Measurements from ENCODE around the gene TCEA3. TPM values are rescaled to one million over a fixed set of nuclear protein-coding genes. Genes with fewer than 3 reads are reported as not detected.

Gene TCEA3
- total and polyA plus RNA-seq, 12 donors = 25.1 to 93.0 (median 67.2) TPM

DNA sequence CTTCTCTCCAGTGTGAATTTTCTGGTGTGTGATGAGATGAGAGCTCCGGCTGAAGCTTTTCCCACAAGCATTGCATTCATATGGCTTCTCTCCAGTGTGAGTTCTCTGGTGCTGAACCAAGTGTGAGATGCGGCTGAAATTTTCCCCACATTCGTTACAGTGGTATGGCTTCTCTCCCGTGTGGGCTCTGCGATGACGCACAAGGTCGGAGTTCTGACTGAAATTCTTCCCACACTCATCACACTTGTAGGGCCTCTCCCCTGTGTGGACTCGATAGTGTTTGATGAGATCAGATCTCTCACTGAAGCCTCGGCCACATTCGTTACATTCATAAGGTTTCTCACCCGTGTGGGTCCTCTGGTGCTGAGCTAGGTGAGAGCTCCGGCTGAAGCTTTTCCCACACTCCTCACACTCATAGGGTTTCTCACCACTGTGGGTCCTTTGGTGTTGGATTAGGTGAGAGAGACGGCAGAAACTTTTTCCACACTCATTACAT, 62.3 kb downstream of the TCEA3 start:
- H3K27me3 ChIP-seq = no peaks in the 10 kb centered on the region
- 97 to 98% methylated on average over 13 of the region's 13 CpGs for WGBS, 2 donors
- H3K4me3 ChIP-seq = no peak overlapping the region
- TF ChIP-seq, protein P1, sequence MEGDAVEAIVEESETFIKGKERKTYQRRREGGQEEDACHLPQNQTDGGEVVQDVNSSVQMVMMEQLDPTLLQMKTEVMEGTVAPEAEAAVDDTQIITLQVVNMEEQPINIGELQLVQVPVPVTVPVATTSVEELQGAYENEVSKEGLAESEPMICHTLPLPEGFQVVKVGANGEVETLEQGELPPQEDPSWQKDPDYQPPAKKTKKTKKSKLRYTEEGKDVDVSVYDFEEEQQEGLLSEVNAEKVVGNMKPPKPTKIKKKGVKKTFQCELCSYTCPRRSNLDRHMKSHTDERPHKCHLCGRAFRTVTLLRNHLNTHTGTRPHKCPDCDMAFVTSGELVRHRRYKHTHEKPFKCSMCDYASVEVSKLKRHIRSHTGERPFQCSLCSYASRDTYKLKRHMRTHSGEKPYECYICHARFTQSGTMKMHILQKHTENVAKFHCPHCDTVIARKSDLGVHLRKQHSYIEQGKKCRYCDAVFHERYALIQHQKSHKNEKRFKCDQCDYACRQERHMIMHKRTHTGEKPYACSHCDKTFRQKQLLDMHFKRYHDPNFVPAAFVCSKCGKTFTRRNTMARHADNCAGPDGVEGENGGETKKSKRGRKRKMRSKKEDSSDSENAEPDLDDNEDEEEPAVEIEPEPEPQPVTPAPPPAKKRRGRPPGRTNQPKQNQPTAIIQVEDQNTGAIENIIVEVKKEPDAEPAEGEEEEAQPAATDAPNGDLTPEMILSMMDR (IDR thresholded peaks at IDR 0.05) = no peak
- H3K9me3 ChIP-seq = peaks cover 11 to 85% (median 48%) of the 10 kb centered on the region in 11 donors
- intact Hi-C loops (cut with DNase I) = no loop called here
- H3K27ac ChIP-seq = no peak overlapping the region
- H3K4me1 ChIP-seq = peaks cover 0 to 27% (median 18%) of the 10 kb centered on the region in 9 donors
- peaks cover 25 to 96% (median 82%) of the 10 kb centered on the region in 9 donors for H3K36me3 ChIP-seq
- DNase-seq (no peak), ATAC-seq (no peak)

DNA sequence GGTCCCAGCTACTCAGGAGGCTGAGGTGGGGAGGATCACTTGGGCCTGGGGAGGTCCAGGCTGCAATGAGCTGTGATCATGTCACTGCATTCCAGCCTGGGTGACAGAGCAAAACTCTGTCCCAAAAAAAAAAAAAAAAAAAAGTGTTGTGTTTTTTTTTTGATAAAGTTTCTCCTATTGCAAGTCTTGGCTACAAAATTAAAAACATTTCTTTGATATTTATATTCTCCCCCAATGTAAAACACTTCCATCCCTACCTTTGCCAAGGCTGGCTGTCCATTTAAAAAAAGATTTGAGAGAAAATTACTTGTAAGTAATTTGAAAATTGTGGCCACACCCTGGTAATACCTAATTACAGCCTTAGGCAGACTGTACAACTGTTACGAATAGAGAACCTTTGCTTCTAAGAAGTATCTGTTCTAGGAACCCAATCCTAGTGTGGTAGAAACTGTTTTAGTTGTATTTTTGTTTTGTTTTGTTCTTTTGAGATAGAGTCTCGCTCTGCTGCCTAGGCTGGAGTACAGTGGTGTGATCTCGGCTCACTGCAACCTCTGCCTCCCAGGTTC, 66.2 kb downstream of the TCEA3 start:
- intact Hi-C loops (cut with DNase I) = no loop called here
- no peaks in the 10 kb centered on the region for H3K27me3 ChIP-seq
- 96 to 98% methylated on average over 3 of the region's 3 CpGs for whole genome bisulfite sequencing, 2 donors
- H3K9me3 ChIP-seq = peaks cover 9 to 52% (median 36%) of the 10 kb centered on the region in 11 donors
- H3K4me3 ChIP-seq = no peak overlapping the region
- peaks cover 15 to 57% (median 49%) of the 10 kb centered on the region in 9 donors for H3K36me3 ChIP-seq
- TF ChIP-seq, protein P1 (IDR thresholded peaks at IDR 0.05) = no peak
- peak overlapping the region in 2 of 10 donors; percentile 33 to 72 for H3K27ac ChIP-seq
- H3K4me1 ChIP-seq = peaks cover 0 to 20% (median 4%) of the 10 kb centered on the region in 9 donors
- ATAC-seq = no peak
- DNase-seq = no peak

DNA sequence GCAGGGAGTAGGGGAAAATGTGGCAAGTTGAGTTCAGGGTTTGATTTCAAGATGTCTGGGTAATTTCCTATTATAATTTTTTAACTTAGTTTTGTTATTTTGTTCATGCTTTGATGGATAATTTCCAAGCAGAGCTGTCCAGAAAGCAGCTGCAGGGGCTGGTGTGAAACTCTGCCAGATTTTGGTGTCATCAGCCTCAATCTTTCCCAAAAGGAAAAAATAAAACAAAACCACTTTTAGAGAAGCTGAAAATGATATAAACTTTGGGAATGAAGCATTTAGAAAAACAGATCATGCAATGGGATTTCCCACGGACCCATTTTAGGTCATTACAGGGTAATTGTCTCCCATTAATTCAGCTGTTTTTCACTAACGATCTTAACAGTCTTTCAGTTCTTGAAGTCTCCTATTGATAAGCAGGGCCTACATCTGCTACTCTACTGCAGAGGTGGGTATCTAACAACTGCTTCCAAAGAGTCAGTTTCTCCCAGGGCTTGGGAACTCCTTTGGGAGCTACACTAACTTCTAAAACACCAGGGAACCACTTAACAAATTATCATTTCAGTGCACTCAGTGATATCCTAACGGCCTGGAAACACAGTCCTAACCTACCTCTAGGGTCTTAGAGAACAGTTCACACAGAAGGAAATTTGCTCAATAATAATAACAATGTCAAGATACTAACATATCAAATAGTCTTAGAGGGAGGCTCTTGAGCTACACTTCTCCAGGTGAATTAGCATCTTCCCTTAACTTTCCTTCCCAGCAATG, 67.2 kb downstream of the TCEA3 start:
- ATAC-seq (peak in 3 of 8 donors; percentile 17 to 46 (median 27)), DNase-seq (peak in 1 of 2 donors; percentile 18)
- Histone ChIP-seq H3K4me1 (peaks cover 0 to 20% (median 4%) of the 10 kb centered on the region in 9 donors), H3K27me3 (no peaks in the 10 kb centered on the region), H3K36me3 (peaks cover 6 to 47% (median 38%) of the 10 kb centered on the region in 9 donors), H3K4me3 (no peak overlapping the region), H3K9me3 (peaks cover 5 to 42% (median 25%) of the 10 kb centered on the region in 11 donors), H3K27ac (peak overlapping the region in 8 of 10 donors; percentile 22 to 72 (median 40))
- TF ChIP-seq, protein P1 (IDR thresholded peaks at IDR 0.05) = no peak
- WGBS, 2 donors = 38 to 44% methylated on average over 3 of the region's 3 CpGs
- intact Hi-C loops (cut with DNase I) = no loop called here

DNA sequence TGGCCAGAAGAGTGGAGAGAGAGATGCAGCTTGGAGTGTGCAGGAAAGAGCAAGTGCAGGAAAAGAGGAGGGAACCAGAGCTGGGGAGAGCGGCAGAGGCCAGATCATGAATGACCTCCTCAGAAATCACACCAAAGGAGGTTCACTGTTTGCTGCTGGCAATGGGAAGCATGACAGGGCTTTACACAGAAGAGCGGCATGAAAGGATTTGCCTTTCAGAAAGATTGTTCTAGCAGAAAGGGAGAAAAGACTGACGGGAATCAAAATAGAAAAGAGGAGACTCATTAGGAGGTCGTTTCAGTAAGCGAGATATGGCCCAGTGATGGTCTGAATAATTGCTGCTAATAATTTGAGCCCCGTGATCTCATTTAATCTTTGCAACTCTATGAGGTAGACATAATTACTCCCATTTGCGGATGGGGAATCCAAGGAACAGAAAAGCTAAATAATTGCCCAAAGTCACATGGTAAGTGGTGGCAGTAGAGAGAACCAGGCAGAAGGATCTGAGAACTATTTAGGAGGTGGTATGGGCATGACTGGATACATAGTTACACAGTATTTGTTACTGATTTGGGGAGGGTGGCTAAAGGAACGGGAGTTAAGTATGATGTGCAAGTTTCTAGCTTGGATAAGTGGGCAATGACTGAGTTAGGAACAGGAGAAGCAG, 67.9 kb downstream of the TCEA3 start:
- Histone ChIP-seq H3K27me3 (no peaks in the 10 kb centered on the region), H3K9me3 (peaks cover 0 to 34% (median 18%) of the 10 kb centered on the region in 11 donors), H3K4me3 (no peak overlapping the region), H3K27ac (peak overlapping the region in 6 of 10 donors; percentile 16 to 72 (median 42)), H3K4me1 (peaks cover 0 to 20% (median 4%) of the 10 kb centered on the region in 9 donors), H3K36me3 (peaks cover 0 to 39% (median 31%) of the 10 kb centered on the region in 9 donors)
- intact Hi-C loops (cut with DNase I) = no loop called here
- DNase-seq (no peak), ATAC-seq (peak in 1 of 8 donors; percentile 29)
- 86 to 89% methylated on average over 8 of the region's 8 CpGs for WGBS, 2 donors
- TF ChIP-seq, protein P1 (IDR thresholded peaks at IDR 0.05) = no peak
